Measurements from ENCODE around the gene SLC22A4.

GRCh38 chr5:132265336-132266030 lies 28.7 kb upstream of the SLC22A4 start:
- TF ChIP-seq POLR2A (IDR thresholded peaks at IDR 0.05) (peak; percentile 1 to 48), EP300 (IDR thresholded peaks at IDR 0.05) (peak; percentile 51 to 89)
- TF ChIP-seq, protein P1, sequence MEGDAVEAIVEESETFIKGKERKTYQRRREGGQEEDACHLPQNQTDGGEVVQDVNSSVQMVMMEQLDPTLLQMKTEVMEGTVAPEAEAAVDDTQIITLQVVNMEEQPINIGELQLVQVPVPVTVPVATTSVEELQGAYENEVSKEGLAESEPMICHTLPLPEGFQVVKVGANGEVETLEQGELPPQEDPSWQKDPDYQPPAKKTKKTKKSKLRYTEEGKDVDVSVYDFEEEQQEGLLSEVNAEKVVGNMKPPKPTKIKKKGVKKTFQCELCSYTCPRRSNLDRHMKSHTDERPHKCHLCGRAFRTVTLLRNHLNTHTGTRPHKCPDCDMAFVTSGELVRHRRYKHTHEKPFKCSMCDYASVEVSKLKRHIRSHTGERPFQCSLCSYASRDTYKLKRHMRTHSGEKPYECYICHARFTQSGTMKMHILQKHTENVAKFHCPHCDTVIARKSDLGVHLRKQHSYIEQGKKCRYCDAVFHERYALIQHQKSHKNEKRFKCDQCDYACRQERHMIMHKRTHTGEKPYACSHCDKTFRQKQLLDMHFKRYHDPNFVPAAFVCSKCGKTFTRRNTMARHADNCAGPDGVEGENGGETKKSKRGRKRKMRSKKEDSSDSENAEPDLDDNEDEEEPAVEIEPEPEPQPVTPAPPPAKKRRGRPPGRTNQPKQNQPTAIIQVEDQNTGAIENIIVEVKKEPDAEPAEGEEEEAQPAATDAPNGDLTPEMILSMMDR (IDR thresholded peaks at IDR 0.05), result peak in 1 of 5 experiments; percentile 13
